GM12878 (cell line): Measurements from ENCODE around the gene TK1. TPM values are rescaled to one million over a fixed set of nuclear protein-coding genes. Genes with fewer than 3 reads are reported as not detected.
A peak's percentile ranks its signal among the peaks of the same experiment; 100 is the strongest.

ENCODE experiments used
- BHLHE40 ChIP-seq, 2 experiments: fragments of 450-650 bp in 1 of 2; IDR thresholded peaks; 2 replicates each; pipeline ENCODE4 v1.6.1; 2011 to 2017; ENCODE audit warnings: low read depth in 2 of 2, borderline replicate concordance in 1 of 2, improper control_type of control experiment in 1 of 2, low read length in 1 of 2, mild to moderate bottlenecking in 1 of 2
- CEBPB ChIP-seq, 2 experiments: fragments of 150-350 bp in 1 of 2; IDR thresholded peaks; 2 replicates each; pipeline ENCODE4 v1.6.1; 2012 to 2014; ENCODE audit warnings: low read depth in 2 of 2, low read length in 2 of 2, borderline replicate concordance in 1 of 2, inconsistent platforms in 1 of 2
- CHD2 ChIP-seq: IDR thresholded peaks from 2 replicates; pipeline ENCODE4 v1.6.1; 2011; ENCODE audit warnings: low read depth, low read length, improper control_type of control experiment, borderline replicate concordance
- CHD4 ChIP-seq: fragments of 200-600 bp; sonication (generic); IDR thresholded peaks from 2 replicates; pipeline ENCODE4 v1.6.1; 2016; ENCODE audit warnings: mild to moderate bottlenecking
- ESRRA ChIP-seq: IDR thresholded peaks from 2 replicates; pipeline ENCODE4 v1.6.1; 2012; ENCODE audit warnings: mild to moderate bottlenecking, low read length, improper control_type of control experiment
- ETV6 ChIP-seq, 2 experiments: fragments of 450-650 bp in 1 of 2; IDR thresholded peaks in 1 of 2; conservative IDR thresholded peaks in 1 of 2; 2 replicates each; pipeline ENCODE4 v1.6.1; 2014; ENCODE audit warnings: antibody characterized with exemption in 1 of 2, borderline replicate concordance in 1 of 2, low read depth in 1 of 2, mild to moderate bottlenecking in 1 of 2, moderate library complexity in 1 of 2
- EZH2 ChIP-seq: IDR thresholded peaks from 2 replicates; pipeline ENCODE4 v1.6.1; 2012; ENCODE audit warnings: low read depth, mild to moderate bottlenecking, control low read depth, inconsistent platforms, low read length, borderline replicate concordance; ENCODE audit not compliant: control insufficient read depth
- FOXK2 ChIP-seq: fragments of 450-650 bp; IDR thresholded peaks from 2 replicates; pipeline ENCODE4 v1.6.1; 2017; ENCODE audit warnings: mild to moderate bottlenecking, moderate library complexity
- IKZF1 ChIP-seq: fragments of 450-650 bp; conservative IDR thresholded peaks from 2 replicates; pipeline ENCODE4 v1.6.1; 2017; ENCODE audit warnings: antibody characterized with exemption, mild to moderate bottlenecking
- IKZF2 ChIP-seq, 2 experiments: fragments of 450-650 bp; IDR thresholded peaks; 2 replicates each; pipeline ENCODE4 v1.6.1; 2017; ENCODE audit warnings: mild to moderate bottlenecking in 2 of 2, moderate library complexity in 2 of 2
- MEF2B ChIP-seq: fragments of 450-650 bp; IDR thresholded peaks from 2 replicates; pipeline ENCODE4 v1.6.1; 2018; ENCODE audit warnings: mild to moderate bottlenecking, moderate library complexity; ENCODE audit not compliant: partially characterized antibody, poor library complexity, severe bottlenecking
- RBBP5 ChIP-seq: fragments of 200-600 bp; sonication (generic); conservative IDR thresholded peaks from 2 replicates; pipeline ENCODE4 v1.6.1; 2016
- SMAD1 ChIP-seq: fragments of 450-650 bp; IDR thresholded peaks from 2 replicates; pipeline ENCODE4 v1.6.1; 2018; ENCODE audit warnings: mild to moderate bottlenecking, low read depth; ENCODE audit not compliant: partially characterized antibody
- STAT3 ChIP-seq: IDR thresholded peaks from 2 replicates; pipeline ENCODE4 v1.6.1; 2011; ENCODE audit warnings: low read depth, low read length, improper control_type of control experiment
- TAF1 ChIP-seq: IDR thresholded peaks from 2 replicates; pipeline ENCODE4 v1.6.1; 2011; ENCODE audit warnings: mild to moderate bottlenecking, low read depth, low read length, borderline replicate concordance
- TCF7 ChIP-seq: IDR thresholded peaks from 2 replicates; pipeline ENCODE4 v1.6.1; 2014; ENCODE audit warnings: antibody characterized with exemption, borderline replicate concordance
- ZBED1 ChIP-seq: IDR thresholded peaks from 2 replicates; pipeline ENCODE4 v1.6.1; 2016; ENCODE audit warnings: borderline replicate concordance
- ZNF274 ChIP-seq: IDR thresholded peaks from one replicate; pipeline ENCODE4 v1.8.0; 2011; ENCODE audit not compliant: insufficient read length, insufficient read depth
- ZZZ3 ChIP-seq: IDR thresholded peaks from 2 replicates; pipeline ENCODE4 v1.6.1; 2011; ENCODE audit warnings: low read depth; ENCODE audit not compliant: control insufficient read depth, insufficient read length
- polyA plus RNA-seq, 11 experiments: library from polyadenylated mRNA; depleted of rRNA in 4 of 11; unstranded in 6 of 11; stranded (reverse) in 5 of 11; fragments of >200 nt; fragmentation: Nextera tagmentation in 4 of 11; fragmentation: Illumina TruSeq in 1 of 11; extraction: Ambion mirVana in 4 of 11; extraction: Trizol in 1 of 11; gene quantifications; 1 replicate in 1 of 11; 2 replicates in 10 of 11; pipeline versions ENCODE4 v1.2.1 to v1.2.3, GENCODE V29; 2011 to 2016; ENCODE audit warnings: inconsistent platforms in 2 of 11, missing spikeins in 2 of 11, low read depth in 1 of 11
- total RNA-seq, 4 experiments: library from RNA; depleted of rRNA in 3 of 4; stranded (reverse); fragments of >200 nt in 3 of 4; fragmentation: Illumina TruSeq in 1 of 4; extraction: Trizol in 1 of 4; gene quantifications; 2 replicates each; pipeline versions ENCODE4 v1.2.1 to v1.2.3, GENCODE V29; 2013 to 2021
- TF ChIP-seq, protein P1 (sequence below), 3 experiments: IDR thresholded peaks in 2 of 3; conservative IDR thresholded peaks in 1 of 3; 2 replicates each; pipeline ENCODE4 v1.5.1; 2011; ENCODE audit warnings: low read depth in 3 of 3, low read length in 3 of 3, mild to moderate bottlenecking in 3 of 3, control low read depth in 2 of 3, moderate library complexity in 2 of 3, inconsistent platforms in 1 of 3, mixed read lengths in 1 of 3; ENCODE audit not compliant: control insufficient read depth in 2 of 3, insufficient read depth in 1 of 3; ENCODE audit errors: extremely low read depth in 1 of 3
- TF ChIP-seq, protein P2 (sequence below): fragments of 450-650 bp; IDR thresholded peaks from 2 replicates; pipeline ENCODE4 v1.6.1; 2018; ENCODE audit warnings: mild to moderate bottlenecking, low read depth, moderate library complexity; ENCODE audit not compliant: partially characterized antibody
- TF ChIP-seq, protein P3 (sequence below): IDR thresholded peaks from 2 replicates; pipeline ENCODE4 v1.6.1; 2012; ENCODE audit warnings: low read depth, low read length, improper control_type of control experiment
- TF ChIP-seq, protein P4 (sequence below): IDR thresholded peaks from 2 replicates; pipeline ENCODE4 v1.6.1; 2011; ENCODE audit warnings: low read depth, low read length, improper control_type of control experiment, borderline replicate concordance

TK1 gene
- total and polyA plus RNA-seq, 10 of the 15 experiments (the other 5 are each of a cell fraction or from before 2014, with no cell fraction given) = 4.6 to 175 (median 77.9) TPM

DNA sequence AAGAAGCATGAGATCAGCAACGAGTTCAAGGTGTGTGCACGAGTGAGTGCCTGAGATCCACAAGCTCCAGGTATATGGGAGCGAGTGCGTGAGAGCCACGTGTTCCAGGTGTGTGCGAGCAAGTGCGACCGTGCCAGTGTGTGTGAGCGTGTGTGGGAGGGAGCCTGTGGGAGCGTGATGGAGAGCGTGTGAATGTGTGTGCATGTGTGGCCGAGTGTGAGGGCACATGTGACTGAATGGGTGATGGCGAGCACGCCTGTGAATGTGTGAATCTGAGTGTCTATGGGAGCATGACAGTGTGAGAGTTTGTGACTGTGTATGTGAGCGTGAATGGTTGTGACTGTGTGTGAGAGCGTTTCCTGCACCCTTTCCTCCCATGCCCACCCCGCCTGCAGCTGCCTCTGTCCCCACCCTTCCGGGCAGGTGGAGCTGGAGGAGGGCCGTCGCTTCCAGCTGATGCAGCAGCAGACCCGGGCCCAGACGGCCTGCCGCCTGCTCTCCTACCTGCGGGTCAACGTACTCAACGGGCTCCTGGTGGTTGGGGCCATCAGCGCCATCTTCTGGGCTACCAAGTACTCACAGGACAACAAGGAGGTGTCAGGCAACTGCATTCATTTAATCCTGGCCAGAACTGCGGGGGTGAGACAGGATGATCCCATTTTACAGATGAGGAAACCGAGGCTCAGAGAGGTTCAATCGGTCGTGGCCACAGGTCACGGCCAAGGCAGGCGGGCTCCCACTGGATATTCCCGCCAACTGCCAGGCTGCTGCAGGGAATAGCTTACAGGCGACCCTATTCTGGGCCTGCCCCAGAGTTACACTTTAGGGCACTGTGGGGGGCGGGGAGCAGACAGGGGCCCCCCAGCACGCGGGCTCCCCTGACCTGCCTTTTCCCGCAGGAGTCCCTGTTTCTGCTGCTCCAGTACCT, 52.6 kb downstream of the TK1 start (continued):
- TF ChIP-seq ETV6 (conservative IDR thresholded peaks at IDR 0.05 in 1 of 2, IDR thresholded peaks at IDR 0.05 in 1 of 2; ENCODE audit: borderline replicate concordance in 1 of 2, low read depth in 1 of 2) = no peak
- TF ChIP-seq ZZZ3 = no peak
- TF ChIP-seq, protein P1, sequence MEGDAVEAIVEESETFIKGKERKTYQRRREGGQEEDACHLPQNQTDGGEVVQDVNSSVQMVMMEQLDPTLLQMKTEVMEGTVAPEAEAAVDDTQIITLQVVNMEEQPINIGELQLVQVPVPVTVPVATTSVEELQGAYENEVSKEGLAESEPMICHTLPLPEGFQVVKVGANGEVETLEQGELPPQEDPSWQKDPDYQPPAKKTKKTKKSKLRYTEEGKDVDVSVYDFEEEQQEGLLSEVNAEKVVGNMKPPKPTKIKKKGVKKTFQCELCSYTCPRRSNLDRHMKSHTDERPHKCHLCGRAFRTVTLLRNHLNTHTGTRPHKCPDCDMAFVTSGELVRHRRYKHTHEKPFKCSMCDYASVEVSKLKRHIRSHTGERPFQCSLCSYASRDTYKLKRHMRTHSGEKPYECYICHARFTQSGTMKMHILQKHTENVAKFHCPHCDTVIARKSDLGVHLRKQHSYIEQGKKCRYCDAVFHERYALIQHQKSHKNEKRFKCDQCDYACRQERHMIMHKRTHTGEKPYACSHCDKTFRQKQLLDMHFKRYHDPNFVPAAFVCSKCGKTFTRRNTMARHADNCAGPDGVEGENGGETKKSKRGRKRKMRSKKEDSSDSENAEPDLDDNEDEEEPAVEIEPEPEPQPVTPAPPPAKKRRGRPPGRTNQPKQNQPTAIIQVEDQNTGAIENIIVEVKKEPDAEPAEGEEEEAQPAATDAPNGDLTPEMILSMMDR (IDR thresholded peaks at IDR 0.05 in 2 of 3, conservative IDR thresholded peaks at IDR 0.05 in 1 of 3; ENCODE audit: control insufficient read depth in 2 of 3, extremely low read depth in 1 of 3, insufficient read depth in 1 of 3, low read depth in 3 of 3, low read length in 3 of 3) = peak; percentile 76 to 78 (median 76)
- peak; percentile 77 for TF ChIP-seq SMAD1
- TF ChIP-seq CHD4 = no peak
- TF ChIP-seq TCF7 = no peak
- peak; percentile 17; the same call in 1 of the 2 replicates for TF ChIP-seq IKZF1
- no peak for TF ChIP-seq STAT3
- no peak for TF ChIP-seq RBBP5
- TF ChIP-seq, protein P2, sequence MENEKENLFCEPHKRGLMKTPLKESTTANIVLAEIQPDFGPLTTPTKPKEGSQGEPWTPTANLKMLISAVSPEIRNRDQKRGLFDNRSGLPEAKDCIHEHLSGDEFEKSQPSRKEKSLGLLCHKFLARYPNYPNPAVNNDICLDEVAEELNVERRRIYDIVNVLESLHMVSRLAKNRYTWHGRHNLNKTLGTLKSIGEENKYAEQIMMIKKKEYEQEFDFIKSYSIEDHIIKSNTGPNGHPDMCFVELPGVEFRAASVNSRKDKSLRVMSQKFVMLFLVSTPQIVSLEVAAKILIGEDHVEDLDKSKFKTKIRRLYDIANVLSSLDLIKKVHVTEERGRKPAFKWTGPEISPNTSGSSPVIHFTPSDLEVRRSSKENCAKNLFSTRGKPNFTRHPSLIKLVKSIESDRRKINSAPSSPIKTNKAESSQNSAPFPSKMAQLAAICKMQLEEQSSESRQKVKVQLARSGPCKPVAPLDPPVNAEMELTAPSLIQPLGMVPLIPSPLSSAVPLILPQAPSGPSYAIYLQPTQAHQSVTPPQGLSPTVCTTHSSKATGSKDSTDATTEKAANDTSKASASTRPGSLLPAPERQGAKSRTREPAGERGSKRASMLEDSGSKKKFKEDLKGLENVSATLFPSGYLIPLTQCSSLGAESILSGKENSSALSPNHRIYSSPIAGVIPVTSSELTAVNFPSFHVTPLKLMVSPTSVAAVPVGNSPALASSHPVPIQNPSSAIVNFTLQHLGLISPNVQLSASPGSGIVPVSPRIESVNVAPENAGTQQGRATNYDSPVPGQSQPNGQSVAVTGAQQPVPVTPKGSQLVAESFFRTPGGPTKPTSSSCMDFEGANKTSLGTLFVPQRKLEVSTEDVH = no peak
- TF ChIP-seq TAF1 = no peak
- TF ChIP-seq ZBED1 = peak; percentile 51; the same call in 1 of the 2 replicates
- TF ChIP-seq ESRRA = no peak
- TF ChIP-seq, protein P3, sequence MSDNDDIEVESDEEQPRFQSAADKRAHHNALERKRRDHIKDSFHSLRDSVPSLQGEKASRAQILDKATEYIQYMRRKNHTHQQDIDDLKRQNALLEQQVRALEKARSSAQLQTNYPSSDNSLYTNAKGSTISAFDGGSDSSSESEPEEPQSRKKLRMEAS = peak; percentile 86
- peak; percentile 83 to 90; a peak in 3 of 4 replicates for TF ChIP-seq BHLHE40 (IDR thresholded peaks at IDR 0.05; ENCODE audit: borderline replicate concordance in 1 of 2, low read depth in 2 of 2, low read length in 1 of 2)
- TF ChIP-seq MEF2B = peak; percentile 83
- TF ChIP-seq IKZF2 (IDR thresholded peaks at IDR 0.05) = peak; percentile 24 to 64; a peak in 1 of 4 replicates
- peak; percentile 31; the same call in 1 of the 2 replicates for TF ChIP-seq CHD2
- TF ChIP-seq ZNF274 = no peak
- TF ChIP-seq, protein P4, sequence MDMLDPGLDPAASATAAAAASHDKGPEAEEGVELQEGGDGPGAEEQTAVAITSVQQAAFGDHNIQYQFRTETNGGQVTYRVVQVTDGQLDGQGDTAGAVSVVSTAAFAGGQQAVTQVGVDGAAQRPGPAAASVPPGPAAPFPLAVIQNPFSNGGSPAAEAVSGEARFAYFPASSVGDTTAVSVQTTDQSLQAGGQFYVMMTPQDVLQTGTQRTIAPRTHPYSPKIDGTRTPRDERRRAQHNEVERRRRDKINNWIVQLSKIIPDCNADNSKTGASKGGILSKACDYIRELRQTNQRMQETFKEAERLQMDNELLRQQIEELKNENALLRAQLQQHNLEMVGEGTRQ = no peak; the same call in 1 of the 2 replicates
- TF ChIP-seq EZH2 = no peak
- no peak; the same call in 1 of the 2 replicates for TF ChIP-seq FOXK2
- TF ChIP-seq CEBPB (IDR thresholded peaks at IDR 0.05; ENCODE audit: borderline replicate concordance in 1 of 2, low read depth in 2 of 2, low read length in 2 of 2) = no peak
